Measurements from ENCODE around the gene SH2D3C. TPM values are rescaled to one million over a fixed set of nuclear protein-coding genes. Genes with fewer than 3 reads are reported as not detected.

The SH2D3C gene
- total and polyA plus RNA-seq, 12 donors: 2.1 to 27.1 (median 10.3) TPM

GRCh38 chr9:127731938-127732337 lies 46.5 kb downstream of the SH2D3C start:
- no peak overlapping the region for H3K4me3 ChIP-seq
- peaks cover 6 to 13% of the 10 kb centered on the region in 2 donors for H3K4me1 ChIP-seq (replicated peaks in 1 of 2)
- 72 to 89% (median 83%) methylated on average over 12 to 16 of the region's 16 CpGs for WGBS, 4 donors
- no peaks in the 10 kb centered on the region for H3K9me3 ChIP-seq (replicated peaks in 1 of 3)
- H3K36me3 ChIP-seq (replicated peaks in 1 of 2): peaks cover 0 to 20% of the 10 kb centered on the region in 2 donors
- intact Hi-C loops (cut with DNase I): loop anchor here (5.0 to 10.0 kb wide), 3 partner anchors 140 to 227 kb away; no protein-coding TSS in a partner anchor
- H3K27ac ChIP-seq: no peak overlapping the region
- TF ChIP-seq POLR2A (IDR thresholded peaks at IDR 0.05) (no peak), CTCF (IDR thresholded peaks at IDR 0.05) (no peak)
- DNase-seq: no peak
- no peaks in the 10 kb centered on the region for H3K27me3 ChIP-seq

- H3K4me3 ChIP-seq: no peak overlapping the region
- TF ChIP-seq CTCF (IDR thresholded peaks at IDR 0.05) (no peak), POLR2A (IDR thresholded peaks at IDR 0.05) (no peak)
These were observed 47.6 kb downstream of the SH2D3C start for GRCh38 chr9:127730799-127731410.

GRCh38 chr9:127730262-127730661 lies 48.2 kb downstream of the SH2D3C start:
- TF ChIP-seq POLR2A (IDR thresholded peaks at IDR 0.05) (no peak), CTCF (IDR thresholded peaks at IDR 0.05) (no peak)
- intact Hi-C loops (cut with DNase I): loop anchor here (5.0 to 10.0 kb wide), 3 partner anchors 138 to 225 kb away; no protein-coding TSS in a partner anchor
- DNase-seq: no peak

More at GRCh38 chr9:127730799-127731410, 47.6 kb downstream of the SH2D3C start:
- Histone ChIP-seq H3K9me3 (replicated peaks in 1 of 3) (no peaks in the 10 kb centered on the region), H3K27me3 (no peaks in the 10 kb centered on the region), H3K36me3 (replicated peaks in 1 of 2) (peaks cover 0 to 20% of the 10 kb centered on the region in 2 donors), H3K4me1 (replicated peaks in 1 of 2) (peaks cover 6 to 13% of the 10 kb centered on the region in 2 donors), H3K27ac (peak overlapping the region in 2 of 5 donors; percentile 18 to 54)
- peak in 3 of 7 donors; percentile 55 to 60 (median 57) for DNase-seq
- intact Hi-C loops (cut with DNase I): loop anchor here (5.0 to 10.0 kb wide), 3 partner anchors 139 to 226 kb away; no protein-coding TSS in a partner anchor
- WGBS, 4 donors: 46 to 58% (median 50%) methylated on average over 3 to 9 of the region's 9 CpGs

GRCh38 chr9:127729522-127730256 lies 48.8 kb downstream of the SH2D3C start:
- Histone ChIP-seq H3K4me3 (no peak overlapping the region), H3K4me1 (replicated peaks in 1 of 2) (peaks cover 6 to 13% of the 10 kb centered on the region in 2 donors), H3K9me3 (replicated peaks in 1 of 3) (no peaks in the 10 kb centered on the region), H3K27ac (no peak overlapping the region), H3K27me3 (no peaks in the 10 kb centered on the region), H3K36me3 (replicated peaks in 1 of 2) (peaks cover 0 to 20% of the 10 kb centered on the region in 2 donors)
- no peak for DNase-seq
- 89 to 93% (median 91%) methylated on average over 13 to 18 of the region's 18 CpGs for WGBS, 4 donors
- intact Hi-C loops (cut with DNase I): loop anchor here (5.0 to 10.0 kb wide), 3 partner anchors 137 to 225 kb away; no protein-coding TSS in a partner anchor
- TF ChIP-seq CTCF (IDR thresholded peaks at IDR 0.05): no peak
- TF ChIP-seq POLR2A (IDR thresholded peaks at IDR 0.05): no peak

More at GRCh38 chr9:127730262-127730661, 48.2 kb downstream of the SH2D3C start:
- Histone ChIP-seq H3K4me1 (replicated peaks in 1 of 2) (peaks cover 6 to 13% of the 10 kb centered on the region in 2 donors), H3K27ac (peak overlapping the region in 2 of 5 donors; percentile 18 to 54), H3K4me3 (no peak overlapping the region), H3K36me3 (replicated peaks in 1 of 2) (peaks cover 0 to 20% of the 10 kb centered on the region in 2 donors), H3K9me3 (replicated peaks in 1 of 3) (no peaks in the 10 kb centered on the region), H3K27me3 (no peaks in the 10 kb centered on the region)
- 90 to 95% (median 91%) methylated on average over 5 to 9 of the region's 9 CpGs for WGBS, 4 donors
